ENCODE data around the gene RGR.

Gene RGR

GRCh38 chr10:84296091-84296981 lies 51.5 kb downstream of the RGR start:
- no peak for DNase-seq (ENCODE audit: low read depth)

GRCh38 chr10:84298057-84298456 lies 53.2 kb downstream of the RGR start:
- DNase-seq (ENCODE audit: low read depth): no peak

DNA sequence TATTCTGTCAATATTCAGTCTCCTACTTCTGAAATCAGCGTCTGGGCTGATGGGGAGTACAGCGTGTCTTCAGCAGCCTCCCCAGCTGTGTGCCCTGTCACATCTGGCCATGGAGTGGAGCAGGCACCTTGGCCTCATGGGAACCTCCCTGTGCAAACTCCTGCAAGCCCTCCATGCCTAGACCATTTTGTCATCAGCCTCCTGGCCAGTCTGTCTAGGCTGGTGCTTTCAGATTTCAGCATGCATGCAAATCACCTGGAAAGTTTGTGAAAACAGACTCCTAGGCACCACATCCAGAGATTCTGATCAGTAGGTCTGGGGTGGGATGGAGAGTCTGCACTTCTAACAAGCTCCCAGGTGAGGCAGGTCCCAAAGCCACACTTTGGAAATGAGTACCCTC lies 57.4 kb downstream of the RGR start:
- no peak for DNase-seq (ENCODE audit: low read depth)

DNA sequence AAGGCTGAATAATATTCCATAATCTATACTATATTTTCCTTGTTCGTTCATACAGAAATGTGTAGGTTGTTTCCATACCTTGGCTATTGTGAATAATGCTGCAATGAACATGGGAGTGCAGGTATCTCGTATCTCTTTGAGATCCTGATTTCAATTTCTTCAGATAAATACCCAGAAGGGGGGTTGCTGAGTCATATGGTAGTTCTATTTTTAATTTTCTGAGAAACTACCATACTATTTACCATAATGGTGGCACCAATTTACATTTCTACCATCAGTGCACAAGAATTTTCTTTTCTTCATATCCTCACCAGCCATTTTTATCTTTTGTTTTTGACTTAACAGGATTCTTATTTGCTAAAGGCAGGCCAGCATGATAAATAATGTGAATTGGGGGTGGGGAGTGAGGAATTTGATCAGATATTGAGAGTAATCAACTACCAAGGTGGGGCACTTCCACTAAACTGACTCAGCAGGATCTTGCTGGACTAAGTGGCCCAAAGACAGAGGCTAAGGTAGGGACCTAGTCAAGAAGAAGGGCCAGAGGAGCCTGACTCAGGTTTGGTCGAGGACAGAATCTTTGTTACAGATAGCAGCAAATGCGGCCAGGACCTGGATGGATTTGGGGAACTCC lies 62.0 kb downstream of the RGR start:
- DNase-seq (ENCODE audit: low read depth): no peak

GRCh38 chr10:84308021-84308420 lies 63.2 kb downstream of the RGR start:
- DNase-seq (ENCODE audit: low read depth): no peak

DNA sequence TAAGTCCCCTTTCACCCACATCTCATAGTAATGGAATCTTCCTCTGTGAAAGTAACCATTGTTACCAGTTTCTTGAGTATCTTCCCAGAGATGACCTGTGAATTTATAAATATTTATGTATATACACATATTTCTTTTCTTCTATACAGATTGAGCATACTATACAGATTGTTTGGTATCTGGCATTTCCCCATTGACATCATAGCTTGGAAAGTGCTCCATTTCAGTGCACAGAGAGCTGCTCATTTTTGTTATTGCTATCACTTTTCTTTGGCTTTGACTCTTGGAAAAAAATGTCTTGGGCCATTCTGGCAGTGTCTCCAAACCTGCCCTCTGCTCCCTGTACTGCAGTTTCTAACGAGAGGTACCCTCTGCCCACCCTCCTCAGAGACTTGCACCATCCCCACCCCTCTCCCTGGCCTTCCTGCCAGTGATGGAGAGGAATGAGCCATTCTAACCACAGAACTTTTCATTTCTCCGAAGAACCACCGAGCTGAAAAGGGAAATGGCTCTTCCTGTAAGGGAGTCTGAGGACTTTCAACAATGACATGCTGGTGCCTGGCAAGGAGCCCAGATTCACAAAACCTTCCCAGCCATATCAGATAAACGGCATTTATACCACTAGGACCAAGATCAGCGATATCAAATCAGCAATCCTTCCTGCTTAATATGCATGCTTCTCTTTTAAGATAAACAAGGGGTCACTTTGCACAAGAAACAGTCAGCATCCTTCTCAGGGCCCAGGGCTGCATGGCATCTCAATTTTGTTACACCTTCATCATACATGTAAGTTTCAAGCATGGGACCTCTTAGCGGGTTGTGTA lies 63.8 kb downstream of the RGR start:
- no peak for DNase-seq (ENCODE audit: low read depth)

Measured in stimulated activated CD4-positive, alpha-beta T cell treated with anti-CD3 and anti-CD28 coated beads, Interleukin-2, amount 100 ng/mL, for 4 hours (primary cell).